Central memory CD4-positive, alpha-beta T cell (primary cell): ENCODE measurements around the gene CHPF2.
A peak's percentile ranks its signal among the peaks of the same experiment; 100 is the strongest.

Experiments
- DNase-seq: peaks from one replicate; pipeline ENCODE4 v3.0.0; 2022

The CHPF2 gene

GRCh38 chr7:151247611-151248345 lies 15.5 kb downstream of the CHPF2 start:
- no peak for DNase-seq

- DNase-seq, result no peak
Measured at GRCh38 chr7:151248346-151249033, 16.2 kb downstream of the CHPF2 start, which contains the start of gene SMARCD3. Gene SMARCD3 (minus strand): TSS chr7:151248694. CDS start chr7:151248562, 132 bp downstream.

GRCh38 chr7:151249034-151249731 lies 16.9 kb downstream of the CHPF2 start:
- peak; percentile 26 for DNase-seq

GRCh38 chr7:151249732-151250072 lies 17.4 kb downstream of the CHPF2 start:
- DNase-seq, result no peak

- DNase-seq, result no peak
Measured at GRCh38 chr7:151250181-151251132, 18.2 kb downstream of the CHPF2 start.

- DNase-seq, result no peak
Measured at GRCh38 chr7:151251328-151251688, 19.0 kb downstream of the CHPF2 start.

GRCh38 chr7:151251689-151252560 lies 19.6 kb downstream of the CHPF2 start:
- DNase-seq, result no peak

- no peak for DNase-seq
Measured at GRCh38 chr7:151252561-151252835, 20.2 kb downstream of the CHPF2 start.

- DNase-seq, result no peak
Measured at GRCh38 chr7:151252961-151253711, 20.9 kb downstream of the CHPF2 start.

- DNase-seq, result no peak
Measured at GRCh38 chr7:151254316-151254715, 22.0 kb downstream of the CHPF2 start.

GRCh38 chr7:151254851-151255250 lies 22.6 kb downstream of the CHPF2 start:
- DNase-seq, result no peak

GRCh38 chr7:151255390-151255789 lies 23.1 kb downstream of the CHPF2 start:
- DNase-seq, result no peak

- no peak for DNase-seq
Measured at GRCh38 chr7:151256410-151257045, 24.2 kb downstream of the CHPF2 start.

GRCh38 chr7:151257990-151258389 lies 25.7 kb downstream of the CHPF2 start:
- no peak for DNase-seq

- no peak for DNase-seq
Measured at GRCh38 chr7:151260471-151260870, 28.2 kb downstream of the CHPF2 start.

- no peak for DNase-seq
Measured at GRCh38 chr7:151260883-151261282, 28.6 kb downstream of the CHPF2 start.

GRCh38 chr7:151261529-151261928 lies 29.2 kb downstream of the CHPF2 start:
- DNase-seq, result no peak

GRCh38 chr7:151264615-151265014 lies 32.3 kb downstream of the CHPF2 start:
- no peak for DNase-seq

- no peak for DNase-seq
Measured at GRCh38 chr7:151265351-151265931, 33.2 kb downstream of the CHPF2 start.

- DNase-seq, result no peak
Measured at GRCh38 chr7:151269511-151269910, 37.2 kb downstream of the CHPF2 start.
